A549 (cell line): ENCODE results near the gene GAL3ST2. TPM values are rescaled to one million over a fixed set of nuclear protein-coding genes. Genes with fewer than 3 reads are reported as not detected.

ENCODE experiments used
- ATAC-seq, 2 experiments: fragments of 200-7000 bp in 1 of 2; fragments of >200 bp in 1 of 2; cut with Nextera tagmentation in 1 of 2; cut with Tn5 transposase in 1 of 2; 3 replicates each; pipeline versions ENCODE4 v1.8.0 to v1.9.1; 2018 to 2020; ENCODE audit warnings: mild to moderate bottlenecking in 1 of 2, moderate library complexity in 1 of 2
- CTCF ChIA-PET: fragments of 300-600 bp; sonication (Branson Sonifier 250); formaldehyde crosslinking; extraction: SDS; loops from one replicate; lab custom pipeline; 2021; ENCODE audit warnings: antibody characterized with exemption, inconsistent platforms; lab: Yijun Ruan, JAX
- POLR2A ChIA-PET: fragments of 350-600 bp; formaldehyde crosslinking; extraction: SDS; loops from one replicate; lab custom pipeline; 2021; ENCODE audit warnings: antibody characterized with exemption, inconsistent platforms; lab: Yijun Ruan, JAX
- DNase-seq, 2 experiments: peaks; one replicate each; pipeline versions ENCODE4 v3.0.0 to v3.0.0-alpha.2; 2011 to 2016; ENCODE audit warnings: low read depth in 1 of 2, low spot score in 1 of 2
- FAIRE-seq: peaks from 2 replicates; lab custom pipeline; 2011; peaks lifted over from hg19 to GRCh38; lab: Jason Lieb, UNC
- H3K27ac ChIP-seq, 2 experiments: fragments of >200 bp; sonication (Bioruptor Twin); formaldehyde crosslinking; 3 replicates each; pipeline ENCODE4 v1.5.1; 2016 to 2017
- H3K4me1 ChIP-seq: fragments of >200 bp; sonication (Bioruptor Twin); formaldehyde crosslinking; 3 replicates; pipeline ENCODE4 v1.6.1; 2016
- H3K4me2 ChIP-seq: fragments of >200 bp; sonication (Bioruptor Twin); formaldehyde crosslinking; 3 replicates; pipeline ENCODE4 v1.6.1; 2016
- H3K4me3 ChIP-seq: fragments of >200 bp; sonication (Bioruptor Twin); formaldehyde crosslinking; 3 replicates; pipeline ENCODE4 v1.5.1; 2016
- H3K9me3 ChIP-seq: fragments of >200 bp; sonication (Bioruptor Twin); formaldehyde crosslinking; 3 replicates; pipeline ENCODE4 v1.6.1; 2016
- BCL3 ChIP-seq: fragments of >200 bp; sonication (Bioruptor Twin); formaldehyde crosslinking; IDR thresholded peaks from 3 replicates; pipeline ENCODE4 v1.6.1; 2016
- BHLHE40 ChIP-seq: IDR thresholded peaks from 2 replicates; pipeline ENCODE4 v1.6.1; 2012; ENCODE audit warnings: low read depth, low read length, inconsistent platforms
- CHD4 ChIP-seq: fragments of 200-600 bp; sonication (generic); IDR thresholded peaks from 2 replicates; pipeline ENCODE4 v1.6.1; 2016; ENCODE audit warnings: antibody characterized with exemption, mild to moderate bottlenecking, borderline replicate concordance
- ELK1 ChIP-seq: fragments of 150-350 bp; IDR thresholded peaks from 2 replicates; pipeline ENCODE4 v1.6.1; 2014; ENCODE audit warnings: low read depth, mild to moderate bottlenecking, low read length
- FOSB ChIP-seq: fragments of 250-450 bp; sonication (Bioruptor Pico); IDR thresholded peaks from 2 replicates; pipeline ENCODE4 v1.5.0; 2020; ENCODE audit warnings: mild to moderate bottlenecking, moderate library complexity
- FOSL2 ChIP-seq, 2 experiments: fragments of 450-650 bp in 1 of 2; fragments of >200 bp in 1 of 2; sonication (Bioruptor Twin) in 1 of 2; formaldehyde crosslinking; IDR thresholded peaks; 2 replicates each; pipeline versions ENCODE4 v1.5.0 to v1.6.1; 2016 to 2020; ENCODE audit warnings: mild to moderate bottlenecking in 1 of 2, moderate library complexity in 1 of 2
- FOXS1 ChIP-seq: fragments of 250-450 bp; sonication (Bioruptor Pico); IDR thresholded peaks from 2 replicates; pipeline ENCODE4 v1.5.0; 2020; ENCODE audit warnings: mild to moderate bottlenecking, moderate library complexity
- HEYL ChIP-seq: fragments of 250-450 bp; sonication (Bioruptor Pico); IDR thresholded peaks from 2 replicates; pipeline ENCODE4 v1.8.0; 2021; ENCODE audit warnings: mild to moderate bottlenecking, moderate library complexity
- HMGXB4 ChIP-seq: fragments of 250-450 bp; sonication (Bioruptor Pico); IDR thresholded peaks from 2 replicates; pipeline ENCODE4 v1.5.0; 2021; ENCODE audit warnings: mild to moderate bottlenecking, moderate library complexity, borderline replicate concordance
- JUN ChIP-seq, 2 experiments: fragments of >200 bp; sonication (Bioruptor Twin); formaldehyde crosslinking; IDR thresholded peaks; 2 replicates in 1 of 2; 3 replicates in 1 of 2; pipeline ENCODE4 v1.6.1; 2016 to 2017
- JUNB ChIP-seq: fragments of >200 bp; sonication (Bioruptor Twin); formaldehyde crosslinking; IDR thresholded peaks from 2 replicates; pipeline ENCODE4 v1.6.1; 2016
- KDM1A ChIP-seq: fragments of 200-600 bp; sonication (generic); IDR thresholded peaks from 2 replicates; pipeline ENCODE4 v1.6.1; 2016; ENCODE audit warnings: low read depth, mild to moderate bottlenecking
- MAFK ChIP-seq: fragments of 450-650 bp; IDR thresholded peaks from 2 replicates; pipeline ENCODE4 v1.6.1; 2014; ENCODE audit not compliant: partially characterized antibody
- MAX ChIP-seq: IDR thresholded peaks from 2 replicates; pipeline ENCODE4 v1.6.1; 2012
- RCOR1 ChIP-seq: fragments of 150-350 bp; IDR thresholded peaks from 2 replicates; pipeline ENCODE4 v1.6.1; 2014; ENCODE audit warnings: antibody characterized with exemption, low read length, low read depth
- RNF2 ChIP-seq: fragments of 200-600 bp; sonication (generic); IDR thresholded peaks from 2 replicates; pipeline ENCODE4 v1.6.1; 2016; ENCODE audit warnings: low read depth, mild to moderate bottlenecking, antibody characterized with exemption, moderate library complexity, borderline replicate concordance
- SMC3 ChIP-seq: fragments of >200 bp; sonication (Bioruptor Twin); formaldehyde crosslinking; IDR thresholded peaks from 3 replicates; pipeline ENCODE4 v1.6.1; 2018; ENCODE audit warnings: inconsistent platforms
- TP53 ChIP-seq: fragments of 250-450 bp; sonication (Bioruptor Pico); IDR thresholded peaks from 2 replicates; pipeline ENCODE4 v1.5.0; 2021; ENCODE audit warnings: mild to moderate bottlenecking, moderate library complexity
- WGBS: methylation state at CpG from one replicate; pipeline ENCODE4 v1.1.6; 2017; ENCODE audit errors: missing lambda C conversion rate; 5-methylcytosine and 5-hydroxymethylcytosine counted together
- polyA plus RNA-seq, 4 experiments: library from polyadenylated mRNA; depleted of rRNA in 3 of 4; stranded (reverse); fragments of >200 nt; fragmentation: RNase III in 1 of 4; extraction: RNeasy Plus Mini Kit Qiagen cat#74134 plus additional on column Dnase treatment in 1 of 4; gene quantifications; 2 replicates in 3 of 4; 3 replicates in 1 of 4; pipeline ENCODE4 v1.2.3, GENCODE V29; 2011 to 2017
- TF ChIP-seq, protein P1 (sequence below): fragments of >200 bp; sonication (Bioruptor Twin); formaldehyde crosslinking; IDR thresholded peaks from 2 replicates; pipeline ENCODE4 v1.6.1; 2016
- TF ChIP-seq, protein P2 (sequence below): IDR thresholded peaks from 2 replicates; pipeline ENCODE4 v1.6.1; 2012; ENCODE audit warnings: low read depth, borderline replicate concordance

Gene GAL3ST2
- polyA plus RNA-seq, 2 of the 4 experiments (the other 2 are of a cell fraction) = 0.61 TPM; not detected in 1

DNA sequence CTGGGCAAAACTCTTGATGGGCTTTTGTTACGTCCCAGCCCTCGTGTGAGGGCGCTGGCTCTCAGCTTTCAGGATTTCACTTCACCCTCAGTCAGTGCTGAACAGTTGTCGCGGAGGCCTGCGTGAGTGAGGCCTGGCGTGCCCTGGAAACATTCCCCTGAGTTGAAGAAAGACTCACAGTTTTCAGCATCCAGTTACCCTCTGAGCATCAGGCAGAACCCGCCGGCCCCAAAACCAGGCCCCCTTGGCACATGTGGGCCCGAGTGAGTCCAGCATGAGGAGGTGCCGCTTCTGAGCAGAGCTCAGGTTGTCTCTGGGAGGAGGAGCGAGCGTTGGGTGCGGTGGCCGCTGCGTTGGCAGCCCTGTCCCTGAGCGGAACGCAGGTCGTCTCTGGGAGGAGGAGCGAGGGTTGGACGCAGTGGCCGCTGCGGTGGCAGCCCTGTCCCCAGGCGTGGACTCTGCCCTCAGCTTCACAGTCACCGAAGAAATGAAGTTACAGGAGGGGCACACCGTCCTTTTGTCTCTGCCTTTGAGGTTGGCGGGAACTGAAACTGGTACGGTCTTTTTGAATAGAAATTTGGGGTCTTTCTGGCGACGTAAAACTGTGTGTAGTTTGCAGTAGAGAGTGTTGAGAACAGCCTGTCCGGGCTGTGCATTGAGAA lies 32.2 kb downstream of the GAL3ST2 start, which contains the start of gene NEU4:
TSS of gene NEU4 (plus strand) at position 473 of the 662 bp plus-strand sequence. CDS start 5,292 bp downstream, outside the sequence.
- FAIRE-seq = no peak
- POLR2A ChIA-PET = no interaction called here

More for the DNA sequence above, 32.2 kb downstream of the GAL3ST2 start, which contains the start of gene NEU4:
- H3K4me3 ChIP-seq = no peak within 1 kb of the TSS
- TF ChIP-seq MAX (no peak), JUNB (no peak), ELK1 (no peak), RCOR1 (no peak), FOXS1 (CRISPR knock-in tag) (no peak), CHD4 (no peak), TP53 (no peak), SMC3 (no peak), RNF2 (no peak), FOSB (CRISPR knock-in tag) (no peak), HMGXB4 (CRISPR knock-in tag) (no peak), KDM1A (no peak), HEYL (CRISPR knock-in tag) (no peak), MAFK (no peak), BCL3 (no peak), FOSL2 (IDR thresholded peaks at IDR 0.05) (no peak), FOSL2 (CRISPR knock-in tag; IDR thresholded peaks at IDR 0.05) (no peak), BHLHE40 (no peak), JUN (IDR thresholded peaks at IDR 0.05) (no peak)
- TF ChIP-seq, protein P1, sequence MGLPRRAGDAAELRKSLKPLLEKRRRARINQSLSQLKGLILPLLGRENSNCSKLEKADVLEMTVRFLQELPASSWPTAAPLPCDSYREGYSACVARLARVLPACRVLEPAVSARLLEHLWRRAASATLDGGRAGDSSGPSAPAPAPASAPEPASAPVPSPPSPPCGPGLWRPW = no peak
- TF ChIP-seq, protein P2, sequence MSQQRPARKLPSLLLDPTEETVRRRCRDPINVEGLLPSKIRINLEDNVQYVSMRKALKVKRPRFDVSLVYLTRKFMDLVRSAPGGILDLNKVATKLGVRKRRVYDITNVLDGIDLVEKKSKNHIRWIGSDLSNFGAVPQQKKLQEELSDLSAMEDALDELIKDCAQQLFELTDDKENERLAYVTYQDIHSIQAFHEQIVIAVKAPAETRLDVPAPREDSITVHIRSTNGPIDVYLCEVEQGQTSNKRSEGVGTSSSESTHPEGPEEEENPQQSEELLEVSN = no peak
- H3K9me3 ChIP-seq = no peaks in the 10 kb centered on the region
- peaks cover 10% of the 10 kb centered on the region for H3K4me1 ChIP-seq
- no peak for DNase-seq
- no peak for ATAC-seq
- H3K4me2 ChIP-seq = no peak within 1 kb of the TSS
- 83% methylated on average over 31 of the region's 31 CpGs for WGBS
- CTCF ChIA-PET = no interaction called here
- no peak within 1 kb of the TSS for H3K27ac ChIP-seq
